Stomach (tissue), 9 donors: ENCODE measurements around the gene MIOX. TPM values are rescaled to one million over a fixed set of nuclear protein-coding genes. Genes with fewer than 3 reads are reported as not detected.

Experiments
- DNase-seq, 2 donors: peaks; one replicate each; pipeline versions ENCODE4 v3.0.0 to v3.0.0-alpha.2; 2013 to 2019
- H3K27ac ChIP-seq, 5 donors: fragments of 200-600 bp in 4 of 5; sonication (generic) in 4 of 5; one replicate each; pipeline ENCODE4 v1.5.1; 2013 to 2019; ENCODE audit warnings: mild to moderate bottlenecking in 1 of 5, moderate library complexity in 1 of 5
- H3K27me3 ChIP-seq, 3 donors: fragments of 200-600 bp; sonication (generic); one replicate each; pipeline ENCODE4 v1.5.1; 2017 to 2019; ENCODE audit warnings: mixed run types in 1 of 3
- H3K36me3 ChIP-seq, 4 donors: fragments of 200-600 bp; sonication (generic); 1 replicate in 3 of 4; 2 replicates in 1 of 4; pipeline ENCODE4 v1.5.1; 2016 to 2019
- H3K4me1 ChIP-seq, 4 donors: fragments of 200-600 bp; sonication (generic); one replicate each; pipeline ENCODE4 v1.5.1; 2016 to 2019
- H3K4me3 ChIP-seq, 4 donors: fragments of 200-600 bp; sonication (generic) in 3 of 4; one replicate each; pipeline ENCODE4 v1.5.1; 2016 to 2019; ENCODE audit warnings: mild to moderate bottlenecking in 1 of 4
- H3K9me3 ChIP-seq, 4 donors: fragments of 200-600 bp; sonication (generic); one replicate each; pipeline ENCODE4 v1.5.1; 2016 to 2019
- CTCF ChIP-seq, 7 experiments: fragments of 450-650 bp in 4 of 7; fragments of 200-600 bp in 3 of 7; sonication (generic) in 3 of 7; IDR thresholded peaks; one replicate each; pipeline ENCODE4 v1.5.1; 2016 to 2019; ENCODE audit warnings: antibody characterized with exemption in 7 of 7, control low read depth in 2 of 7, mild to moderate bottlenecking in 1 of 7
- EP300 ChIP-seq: sonication (generic); formaldehyde crosslinking; IDR thresholded peaks from one replicate; pipeline ENCODE4 v1.6.1; 2017; ENCODE audit warnings: antibody characterized with exemption
- POLR2A ChIP-seq, 4 donors: fragments of 450-650 bp; IDR thresholded peaks; one replicate each; pipeline ENCODE4 v1.6.1; 2016; ENCODE audit warnings: antibody characterized with exemption in 4 of 4, control low read depth in 2 of 4, mild to moderate bottlenecking in 1 of 4, moderate library complexity in 1 of 4
- POLR2AphosphoS5 ChIP-seq, 3 donors: sonication (generic); formaldehyde crosslinking; IDR thresholded peaks; one replicate each; pipeline ENCODE4 v1.6.1; 2016; ENCODE audit warnings: antibody characterized with exemption in 3 of 3
- WGBS, 5 donors: extraction: QIAGEN DNeasy Blood & Tissue Kit in 3 of 5; methylation state at CpG; one replicate each; pipeline versions ENCODE4 v1.1.5 to v1.1.7; 2013 to 2018; 5-methylcytosine and 5-hydroxymethylcytosine counted together
- intact Hi-C: fragments of 100-400 bp; cut with DNase I; formaldehyde crosslinking; loops from one replicate; pipeline ENCODE4 v1.15.1; 2023; ENCODE audit warnings: low total_unique reads
- polyA plus RNA-seq, 3 donors: library from polyadenylated mRNA; stranded (reverse); fragments of 200-250 nt; gene quantifications; one replicate each; pipeline ENCODE4 v1.2.3, GENCODE V29; 2013
- total RNA-seq, 5 donors: library from RNA; depleted of rRNA; stranded (reverse); fragments of >200 nt; gene quantifications; one replicate each; pipeline versions ENCODE4 v1.1.0 to v1.2.3, GENCODE V29; 2014 to 2016
- donor health status: healthy with polysubstance abuse.
- donor health status: Bipolar disorder and iron deficiency.
- donor health status: healthy.

MIOX gene
- total and polyA plus RNA-seq, 8 donors: 0.40 TPM; not detected in 7

GRCh38 chr22:50483556-50483955, 3.1 kb upstream of the MIOX start:
- DNase-seq: no peak
- Histone ChIP-seq H3K4me3 (no peak overlapping the region), H3K36me3 (no peaks in the 10 kb centered on the region), H3K4me1 (peaks cover 24 to 51% (median 46%) of the 10 kb centered on the region in 4 donors), H3K9me3 (no peaks in the 10 kb centered on the region), H3K27ac (peak overlapping the region in 3 of 5 donors; percentile 30 to 74 (median 60)), H3K27me3 (peaks cover 7 to 92% (median 29%) of the 10 kb centered on the region in 3 donors)
- intact Hi-C loops: no loop called here
- no peak for TF ChIP-seq POLR2A (IDR thresholded peaks at IDR 0.05)
- no peak for TF ChIP-seq POLR2AphosphoS5 (IDR thresholded peaks at IDR 0.05)
- TF ChIP-seq EP300: no peak
- no peak for TF ChIP-seq CTCF (IDR thresholded peaks at IDR 0.05)
- 80 to 87% (median 85%) methylated on average over 7 to 8 of the region's 8 CpGs for WGBS, 5 donors

- no peak overlapping the region for H3K4me3 ChIP-seq
- H3K4me1 ChIP-seq: peaks cover 24 to 51% (median 46%) of the 10 kb centered on the region in 4 donors
- no peak for TF ChIP-seq CTCF (IDR thresholded peaks at IDR 0.05)
- TF ChIP-seq POLR2A (IDR thresholded peaks at IDR 0.05): no peak
- TF ChIP-seq POLR2AphosphoS5 (IDR thresholded peaks at IDR 0.05): no peak
- no peak for TF ChIP-seq EP300
- peak overlapping the region in 4 of 5 donors; percentile 30 to 74 (median 56) for H3K27ac ChIP-seq
- no peaks in the 10 kb centered on the region for H3K36me3 ChIP-seq
- no peaks in the 10 kb centered on the region for H3K9me3 ChIP-seq
- DNase-seq: peak; percentile 81 to 90
- intact Hi-C loops: no loop called here
- 45 to 72% (median 56%) methylated on average over 23 to 31 of the region's 31 CpGs for WGBS, 5 donors
- peaks cover 7 to 91% (median 29%) of the 10 kb centered on the region in 3 donors for H3K27me3 ChIP-seq
Observed at GRCh38 chr22:50483977-50484853, 2.4 kb upstream of the MIOX start.

GRCh38 chr22:50485221-50486131, 1.2 kb upstream of the MIOX start:
- no peak for TF ChIP-seq CTCF (IDR thresholded peaks at IDR 0.05)
- TF ChIP-seq POLR2AphosphoS5 (IDR thresholded peaks at IDR 0.05): no peak
- no peak for TF ChIP-seq EP300
- no peak for TF ChIP-seq POLR2A (IDR thresholded peaks at IDR 0.05)
- no peaks in the 10 kb centered on the region for H3K9me3 ChIP-seq
- H3K4me3 ChIP-seq: no peak overlapping the region
- H3K4me1 ChIP-seq: peaks cover 24 to 51% (median 46%) of the 10 kb centered on the region in 4 donors
- intact Hi-C loops: no loop called here
- H3K27ac ChIP-seq: peak overlapping the region in 3 of 5 donors; percentile 12 to 74 (median 60)
- 46 to 55% (median 50%) methylated on average over 29 of the region's 29 CpGs for WGBS, 5 donors
- H3K27me3 ChIP-seq: peaks cover 7 to 85% (median 25%) of the 10 kb centered on the region in 3 donors
- no peaks in the 10 kb centered on the region for H3K36me3 ChIP-seq
- DNase-seq: peak in 1 of 2 donors; percentile 86
